Measurements from ENCODE around the gene STK35.
A peak's percentile ranks its signal among the peaks of the same experiment; 100 is the strongest.

The STK35 gene

GRCh38 chr20:2066461-2067122, 35.0 kb upstream of the STK35 start:
- CTCF ChIA-PET = interaction anchor here (1.3 kb wide), 1 partner anchor 27 kb away, joined by 3 read pairs; no protein-coding TSS in a partner anchor
- Histone ChIP-seq H3K9me3 (ENCODE audit: control extremely low read depth in 1 of 5, control insufficient read depth in 4 of 5, insufficient read depth in 2 of 5, low read depth in 1 of 5, low read length in 4 of 5) (peaks cover 0 to 2% (median 0%) of the 10 kb centered on the region in 5 experiments), H3K27me3 (replicated peaks in 2 of 5; ENCODE audit: control insufficient read depth in 4 of 5, insufficient read depth in 5 of 5, low read length in 4 of 5) (peaks cover 0 to 41% (median 9%) of the 10 kb centered on the region in 5 experiments), H3K36me3 (ENCODE audit: control insufficient read depth in 4 of 4, insufficient read depth in 4 of 4, low read length in 3 of 4) (no peaks in the 10 kb centered on the region), H3K4me1 (ENCODE audit: control extremely low read depth in 1 of 4, control insufficient read depth in 4 of 4, insufficient read depth in 4 of 4, low read length in 3 of 4) (no peaks in the 10 kb centered on the region), H3K27ac (ENCODE audit: insufficient read depth in 1 of 2, low read depth in 1 of 2, low read length in 2 of 2, poor library complexity in 1 of 2, severe bottlenecking in 2 of 2) (no peak overlapping the region), H3K4me3 (ENCODE audit: control insufficient read depth in 1 of 7, extremely low read depth in 1 of 7, insufficient read depth in 4 of 7, low read depth in 2 of 7, low read length in 6 of 7) (no peak overlapping the region)
- DNase-seq = no peak
- POLR2A ChIA-PET = no interaction called here
- no CpG with 5 or more reads among the region's 2 CpGs for WGBS (ENCODE audit: insufficient coverage)

GRCh38 chr20:2080532-2081224, 20.9 kb upstream of the STK35 start:
- ChIA-PET POLR2A (no interaction called here), CTCF (interaction anchor here (1.1 kb wide), 1 partner anchor 317 kb away, joined by 4 read pairs; no protein-coding TSS in a partner anchor)
- no peaks in the 10 kb centered on the region for H3K36me3 ChIP-seq (ENCODE audit: control insufficient read depth in 4 of 4, insufficient read depth in 4 of 4, low read length in 3 of 4)
- H3K4me3 ChIP-seq (ENCODE audit: control insufficient read depth in 1 of 7, extremely low read depth in 1 of 7, insufficient read depth in 4 of 7, low read depth in 2 of 7, low read length in 6 of 7) = no peak overlapping the region
- 84% methylated on average over 4 of the region's 4 CpGs for WGBS (ENCODE audit: insufficient coverage)
- no peak for DNase-seq
- H3K4me1 ChIP-seq (ENCODE audit: control extremely low read depth in 1 of 4, control insufficient read depth in 4 of 4, insufficient read depth in 4 of 4, low read length in 3 of 4) = no peaks in the 10 kb centered on the region
- no peaks in the 10 kb centered on the region for H3K9me3 ChIP-seq (ENCODE audit: control extremely low read depth in 1 of 5, control insufficient read depth in 4 of 5, insufficient read depth in 2 of 5, low read depth in 1 of 5, low read length in 4 of 5)
- peaks cover 0 to 18% (median 9%) of the 10 kb centered on the region in 5 experiments for H3K27me3 ChIP-seq (replicated peaks in 2 of 5; ENCODE audit: control insufficient read depth in 4 of 5, insufficient read depth in 5 of 5, low read length in 4 of 5)
- no peak overlapping the region for H3K27ac ChIP-seq (ENCODE audit: insufficient read depth in 1 of 2, low read depth in 1 of 2, low read length in 2 of 2, poor library complexity in 1 of 2, severe bottlenecking in 2 of 2)

- H3K4me1 ChIP-seq (ENCODE audit: control extremely low read depth in 1 of 4, control insufficient read depth in 4 of 4, insufficient read depth in 4 of 4, low read length in 3 of 4) = peaks cover 0 to 4% (median 0%) of the 10 kb centered on the region in 4 experiments
- peak in 1 of 3 donors; percentile 8 for DNase-seq
- no peaks in the 10 kb centered on the region for H3K36me3 ChIP-seq (ENCODE audit: control insufficient read depth in 4 of 4, insufficient read depth in 4 of 4, low read length in 3 of 4)
- ChIA-PET CTCF (no interaction called here), POLR2A (no interaction called here)
- H3K27me3 ChIP-seq (replicated peaks in 2 of 5; ENCODE audit: control insufficient read depth in 4 of 5, insufficient read depth in 5 of 5, low read length in 4 of 5) = peaks cover 0 to 17% (median 10%) of the 10 kb centered on the region in 5 experiments
- no peak overlapping the region for H3K4me3 ChIP-seq (ENCODE audit: control insufficient read depth in 1 of 7, extremely low read depth in 1 of 7, insufficient read depth in 4 of 7, low read depth in 2 of 7, low read length in 6 of 7)
- no peak overlapping the region for H3K27ac ChIP-seq (ENCODE audit: insufficient read depth in 1 of 2, low read depth in 1 of 2, low read length in 2 of 2, poor library complexity in 1 of 2, severe bottlenecking in 2 of 2)
- H3K9me3 ChIP-seq (ENCODE audit: control extremely low read depth in 1 of 5, control insufficient read depth in 4 of 5, insufficient read depth in 2 of 5, low read depth in 1 of 5, low read length in 4 of 5) = no peaks in the 10 kb centered on the region
- 70% methylated on average over 2 of the region's 5 CpGs for WGBS (ENCODE audit: insufficient coverage)
These were observed 16.9 kb upstream of the STK35 start for GRCh38 chr20:2084703-2085102.

- no peaks in the 10 kb centered on the region for H3K9me3 ChIP-seq (ENCODE audit: control extremely low read depth in 1 of 5, control insufficient read depth in 4 of 5, insufficient read depth in 2 of 5, low read depth in 1 of 5, low read length in 4 of 5)
- peaks cover 0 to 21% (median 6%) of the 10 kb centered on the region in 5 experiments for H3K27me3 ChIP-seq (replicated peaks in 2 of 5; ENCODE audit: control insufficient read depth in 4 of 5, insufficient read depth in 5 of 5, low read length in 4 of 5)
- CTCF ChIA-PET = no interaction called here
- POLR2A ChIA-PET = no interaction called here
- H3K27ac ChIP-seq (ENCODE audit: insufficient read depth in 1 of 2, low read depth in 1 of 2, low read length in 2 of 2, poor library complexity in 1 of 2, severe bottlenecking in 2 of 2) = no peak overlapping the region
- peaks cover 0 to 4% (median 0%) of the 10 kb centered on the region in 4 experiments for H3K4me1 ChIP-seq (ENCODE audit: control extremely low read depth in 1 of 4, control insufficient read depth in 4 of 4, insufficient read depth in 4 of 4, low read length in 3 of 4)
- H3K4me3 ChIP-seq (ENCODE audit: control insufficient read depth in 1 of 7, extremely low read depth in 1 of 7, insufficient read depth in 4 of 7, low read depth in 2 of 7, low read length in 6 of 7) = no peak overlapping the region
- DNase-seq = no peak
- H3K36me3 ChIP-seq (ENCODE audit: control insufficient read depth in 4 of 4, insufficient read depth in 4 of 4, low read length in 3 of 4) = no peaks in the 10 kb centered on the region
- WGBS (ENCODE audit: insufficient coverage) = 85% methylated on average over 10 of the region's 11 CpGs
These were observed 15.2 kb upstream of the STK35 start for GRCh38 chr20:2086177-2086979.

GRCh38 chr20:2086980-2087377, 14.6 kb upstream of the STK35 start:
- DNase-seq = no peak
- Histone ChIP-seq H3K27me3 (replicated peaks in 2 of 5; ENCODE audit: control insufficient read depth in 4 of 5, insufficient read depth in 5 of 5, low read length in 4 of 5) (peaks cover 0 to 24% (median 6%) of the 10 kb centered on the region in 5 experiments), H3K4me1 (ENCODE audit: control extremely low read depth in 1 of 4, control insufficient read depth in 4 of 4, insufficient read depth in 4 of 4, low read length in 3 of 4) (peaks cover 0 to 4% (median 0%) of the 10 kb centered on the region in 4 experiments), H3K4me3 (ENCODE audit: control insufficient read depth in 1 of 7, extremely low read depth in 1 of 7, insufficient read depth in 4 of 7, low read depth in 2 of 7, low read length in 6 of 7) (no peak overlapping the region), H3K9me3 (ENCODE audit: control extremely low read depth in 1 of 5, control insufficient read depth in 4 of 5, insufficient read depth in 2 of 5, low read depth in 1 of 5, low read length in 4 of 5) (no peaks in the 10 kb centered on the region), H3K36me3 (ENCODE audit: control insufficient read depth in 4 of 4, insufficient read depth in 4 of 4, low read length in 3 of 4) (no peaks in the 10 kb centered on the region), H3K27ac (ENCODE audit: insufficient read depth in 1 of 2, low read depth in 1 of 2, low read length in 2 of 2, poor library complexity in 1 of 2, severe bottlenecking in 2 of 2) (no peak overlapping the region)
- whole genome bisulfite sequencing (ENCODE audit: insufficient coverage) = 100% methylated on average over 1 of the region's 2 CpGs
- ChIA-PET POLR2A (no interaction called here), CTCF (no interaction called here)

- CTCF ChIA-PET = interaction anchor here (1.4 kb wide), 1 partner anchor 83 kb away, joined by 4 read pairs; no protein-coding TSS in a partner anchor
- no peak for DNase-seq
- WGBS (ENCODE audit: insufficient coverage) = 100% methylated on average over 2 of the region's 2 CpGs
These were observed 12.7 kb upstream of the STK35 start for GRCh38 chr20:2088891-2089290.

More at GRCh38 chr20:2088891-2089290, 12.7 kb upstream of the STK35 start:
- Histone ChIP-seq H3K4me3 (ENCODE audit: control insufficient read depth in 1 of 7, extremely low read depth in 1 of 7, insufficient read depth in 4 of 7, low read depth in 2 of 7, low read length in 6 of 7) (no peak overlapping the region), H3K36me3 (ENCODE audit: control insufficient read depth in 4 of 4, insufficient read depth in 4 of 4, low read length in 3 of 4) (no peaks in the 10 kb centered on the region), H3K9me3 (ENCODE audit: control extremely low read depth in 1 of 5, control insufficient read depth in 4 of 5, insufficient read depth in 2 of 5, low read depth in 1 of 5, low read length in 4 of 5) (no peaks in the 10 kb centered on the region), H3K4me1 (ENCODE audit: control extremely low read depth in 1 of 4, control insufficient read depth in 4 of 4, insufficient read depth in 4 of 4, low read length in 3 of 4) (peaks cover 0 to 4% (median 0%) of the 10 kb centered on the region in 4 experiments), H3K27me3 (replicated peaks in 2 of 5; ENCODE audit: control insufficient read depth in 4 of 5, insufficient read depth in 5 of 5, low read length in 4 of 5) (peaks cover 0 to 31% (median 6%) of the 10 kb centered on the region in 5 experiments), H3K27ac (ENCODE audit: insufficient read depth in 1 of 2, low read depth in 1 of 2, low read length in 2 of 2, poor library complexity in 1 of 2, severe bottlenecking in 2 of 2) (no peak overlapping the region)
- POLR2A ChIA-PET = no interaction called here
